Sigmoid colon (tissue), 7 donors: ENCODE measurements around the gene ARSG. TPM values are rescaled to one million over a fixed set of nuclear protein-coding genes. Genes with fewer than 3 reads are reported as not detected.
A peak's percentile ranks its signal among the peaks of the same experiment; 100 is the strongest.

Experiments used
- DNase-seq: peaks from one replicate; pipeline ENCODE4 v3.0.0-alpha.2; 2019
- H3K27ac ChIP-seq, 4 donors: fragments of 200-600 bp; sonication (generic); one replicate each; pipeline ENCODE4 v1.5.1; 2016 to 2019; ENCODE audit warnings: mild to moderate bottlenecking in 1 of 4
- H3K27me3 ChIP-seq, 3 donors: fragments of 200-600 bp; sonication (generic); one replicate each; pipeline ENCODE4 v1.5.1; 2019; ENCODE audit warnings: mild to moderate bottlenecking in 1 of 3
- H3K36me3 ChIP-seq, 4 donors: fragments of 200-600 bp; sonication (generic); one replicate each; pipeline ENCODE4 v1.5.1; 2016 to 2019
- H3K4me1 ChIP-seq, 4 donors: fragments of 200-600 bp; sonication (generic); one replicate each; pipeline ENCODE4 v1.5.1; 2017 to 2019
- H3K4me3 ChIP-seq, 4 donors: fragments of 200-600 bp; sonication (generic); one replicate each; pipeline ENCODE4 v1.5.1; 2017 to 2019; ENCODE audit warnings: mild to moderate bottlenecking in 2 of 4, moderate library complexity in 1 of 4
- H3K9me3 ChIP-seq, 4 donors: fragments of 200-600 bp in 3 of 4; sonication (generic) in 3 of 4; one replicate each; pipeline versions ENCODE4 v1.5.1 to v1.6.1; 2013 to 2019
- CTCF ChIP-seq, 4 experiments: fragments of 450-650 bp in 3 of 4; fragments of 200-600 bp in 1 of 4; IDR thresholded peaks; one replicate each; pipeline ENCODE4 v1.5.1; 2016 to 2019; ENCODE audit warnings: antibody characterized with exemption in 4 of 4, mild to moderate bottlenecking in 3 of 4, moderate library complexity in 2 of 4
- EP300 ChIP-seq, 4 donors: sonication (generic); formaldehyde crosslinking; IDR thresholded peaks; one replicate each; pipeline ENCODE4 v1.6.1; 2017; ENCODE audit warnings: antibody characterized with exemption in 4 of 4
- POLR2A ChIP-seq, 2 donors: fragments of 450-650 bp; IDR thresholded peaks; one replicate each; pipeline ENCODE4 v1.6.1; 2016; ENCODE audit warnings: antibody characterized with exemption in 2 of 2, mild to moderate bottlenecking in 2 of 2, moderate library complexity in 2 of 2
- POLR2AphosphoS5 ChIP-seq, 4 donors: sonication (generic); formaldehyde crosslinking; IDR thresholded peaks; one replicate each; pipeline ENCODE4 v1.6.1; 2017; ENCODE audit warnings: antibody characterized with exemption in 4 of 4
- WGBS, 2 donors: extraction: QIAGEN DNeasy Blood & Tissue Kit; methylation state at CpG; one replicate each; pipeline ENCODE4 v1.1.7; 2013; 5-methylcytosine and 5-hydroxymethylcytosine counted together
- intact Hi-C: fragments of 100-400 bp; cut with DNase I; formaldehyde crosslinking; loops from one replicate; pipeline ENCODE4 v1.15.1; 2023
- polyA plus RNA-seq, 3 donors: library from polyadenylated mRNA; stranded (reverse); fragments of 200-250 nt; gene quantifications; one replicate each; pipeline ENCODE4 v1.2.3, GENCODE V29; 2013
- small RNA-seq, 3 donors: library from RNA; depleted of rRNA; stranded (forward); fragments of <200 nt; gene quantifications; one replicate each; pipeline ENCODE3, GENCODE V24; 2016
- total RNA-seq, 4 donors: library from RNA; depleted of rRNA; stranded (reverse); fragments of >200 nt; gene quantifications; one replicate each; pipeline ENCODE4 v1.1.0, GENCODE V29; 2016
- donor health status: healthy with polysubstance abuse.
- donor health status: Bipolar disorder and iron deficiency.
- donor health status: healthy.

ARSG gene
- total and polyA plus RNA-seq, 7 donors, result under 0.01 to 3.0 (median 1.8) TPM

DNA sequence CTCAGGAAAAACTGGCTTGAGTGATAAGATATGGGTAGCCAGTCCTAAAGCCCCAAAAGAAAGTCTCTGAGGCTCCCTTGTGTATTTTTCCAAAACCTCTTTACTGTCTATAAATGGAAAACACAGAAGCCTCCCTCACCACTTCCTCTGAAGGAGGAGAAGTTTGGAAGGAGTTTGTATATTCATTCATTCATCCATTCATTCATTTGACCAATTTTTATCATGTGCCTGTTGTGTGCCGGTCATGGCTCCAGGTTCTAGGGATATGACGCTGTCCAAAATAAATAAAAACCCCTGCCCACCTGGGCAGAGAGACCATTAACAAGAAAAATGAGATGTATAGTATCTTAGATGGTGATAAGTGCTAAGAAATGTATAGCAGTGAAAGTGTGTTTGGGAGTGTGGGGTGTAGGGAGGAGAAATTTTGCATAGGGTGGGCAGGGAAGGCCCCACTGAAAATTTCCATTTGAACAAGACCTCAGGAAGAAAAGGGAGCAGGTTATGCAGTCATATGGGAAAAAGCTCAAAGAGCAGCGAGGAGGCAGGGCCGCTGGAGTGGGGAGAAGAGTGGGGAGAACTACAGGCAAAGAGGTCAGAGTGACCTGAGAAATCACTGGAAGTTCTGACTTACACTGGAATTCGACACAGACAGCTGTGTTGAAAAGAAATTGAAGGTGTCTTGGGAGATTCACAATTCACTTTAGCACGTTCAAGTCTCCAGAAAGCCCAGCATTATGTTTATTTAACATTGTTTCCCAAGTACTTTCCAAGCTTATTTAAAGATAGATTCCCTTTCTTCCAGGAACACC is 172.1 kb downstream of the ARSG start:
- 45 to 61% methylated on average over 6 of the region's 6 CpGs for WGBS, 2 donors
- no peaks in the 10 kb centered on the region for H3K27me3 ChIP-seq
- no peak for DNase-seq
- H3K36me3 ChIP-seq, result no peaks in the 10 kb centered on the region
- H3K4me3 ChIP-seq, result no peak overlapping the region
- TF ChIP-seq POLR2AphosphoS5 (IDR thresholded peaks at IDR 0.05), result no peak
- peak in 1 of 4 experiments; percentile 64 for TF ChIP-seq CTCF (IDR thresholded peaks at IDR 0.05)
- peaks cover 0 to 7% (median under 1%) of the 10 kb centered on the region in 4 donors for H3K4me1 ChIP-seq
- H3K9me3 ChIP-seq, result no peaks in the 10 kb centered on the region
- H3K27ac ChIP-seq, result no peak overlapping the region
- intact Hi-C loops, result loop anchor here (2.0 to 10.0 kb wide), 5 partner anchors 81 to 291 kb away; no protein-coding TSS in a partner anchor

GRCh38 chr17:68468334-68468733 is 177.0 kb downstream of the ARSG start:
- intact Hi-C loops, result loop anchor here (10.0 kb wide), 1 partner anchor 286 kb away; no protein-coding TSS in a partner anchor
- WGBS, 2 donors, result 64 to 74% methylated on average over 5 of the region's 5 CpGs
- no peaks in the 10 kb centered on the region for H3K36me3 ChIP-seq
- H3K4me1 ChIP-seq, result no peaks in the 10 kb centered on the region
- H3K9me3 ChIP-seq, result no peaks in the 10 kb centered on the region
- DNase-seq, result no peak
- H3K27ac ChIP-seq, result no peak overlapping the region
- peaks cover 0 to under 1% (median 0%) of the 10 kb centered on the region in 3 donors for H3K27me3 ChIP-seq
- TF ChIP-seq POLR2A (IDR thresholded peaks at IDR 0.05), result no peak
- no peak for TF ChIP-seq EP300 (IDR thresholded peaks at IDR 0.05)
- no peak for TF ChIP-seq CTCF (IDR thresholded peaks at IDR 0.05)
- TF ChIP-seq POLR2AphosphoS5 (IDR thresholded peaks at IDR 0.05), result no peak
- H3K4me3 ChIP-seq, result no peak overlapping the region

GRCh38 chr17:68468788-68469187 is 177.5 kb downstream of the ARSG start:
- Histone ChIP-seq H3K4me1 (no peaks in the 10 kb centered on the region), H3K27me3 (peaks cover 0 to 4% (median 0%) of the 10 kb centered on the region in 3 donors), H3K27ac (no peak overlapping the region), H3K9me3 (no peaks in the 10 kb centered on the region), H3K4me3 (no peak overlapping the region), H3K36me3 (no peaks in the 10 kb centered on the region)
- DNase-seq, result no peak
- no peak for TF ChIP-seq EP300 (IDR thresholded peaks at IDR 0.05)
- no peak for TF ChIP-seq POLR2AphosphoS5 (IDR thresholded peaks at IDR 0.05)
- TF ChIP-seq CTCF (IDR thresholded peaks at IDR 0.05), result no peak
- no peak for TF ChIP-seq POLR2A (IDR thresholded peaks at IDR 0.05)
- 90 to 92% methylated on average over 1 of the region's 1 CpG for WGBS, 2 donors
- intact Hi-C loops, result loop anchor here (10.0 kb wide), 1 partner anchor 286 kb away; no protein-coding TSS in a partner anchor

Small RNA genes lying within 50 kb of the gene (small RNA-seq; reads per million reads assigned to genes)
- 0 reads per million in 3 donors for gene MIR635

Other genes with a start within 250 kb of the ARSG start
- gene AMZ2, start 43.5 kb upstream of the ARSG start, total RNA-seq, result 10 to 100 TPM; 55.9 to 80.1 (median 62.8) TPM
- gene AMZ2, start 43.5 kb upstream of the ARSG start, polyA plus RNA-seq, result 10 to 100 TPM; 30.8 to 34.7 (median 34.2) TPM
- gene SLC16A6, start 368 bp upstream of the ARSG start, total RNA-seq, result under 1 TPM in 1 of 4 donors, not detected in 3; 0.14 TPM
- 1 to 10 TPM in 1 of 3 donors, under 1 TPM in 1, not detected in 1; 0.67 to 2.1 TPM for gene SLC16A6, start 368 bp upstream of the ARSG start, polyA plus RNA-seq
- 10 to 100 TPM; 18.9 to 28.5 (median 22.3) TPM for gene WIPI1, start 166.0 kb downstream of the ARSG start, total RNA-seq
- 10 to 100 TPM; 63.2 to 78.8 (median 78.1) TPM for gene WIPI1, start 166.0 kb downstream of the ARSG start, polyA plus RNA-seq
- gene PRKAR1A, start 220.9 kb downstream of the ARSG start, total RNA-seq, result 100 to 1,000 TPM; 206 to 268 (median 230) TPM
- gene PRKAR1A, start 220.9 kb downstream of the ARSG start, polyA plus RNA-seq, result 10 to 100 TPM; 53.6 to 68.3 (median 57.1) TPM